GM21360 (cell line): ENCODE data around the gene ZNF428.
"Not testable (repeated sequence)": the region's sequence is repeated elsewhere in the genome, so short reads cannot be mapped to it uniquely, and the experiment has no call there.

Experiments
- ATAC-seq: cut with Tn5 transposase; IDR thresholded peaks from one replicate; pipeline ENCODE4 v1.9.1; 2021; ENCODE audit warnings: mild to moderate bottlenecking, moderate library complexity; ENCODE audit not compliant: unreplicated experiment

ZNF428 gene

GRCh38 chr19:43595605-43595998 is 23.8 kb downstream of the ZNF428 start:
- no peak for ATAC-seq

DNA sequence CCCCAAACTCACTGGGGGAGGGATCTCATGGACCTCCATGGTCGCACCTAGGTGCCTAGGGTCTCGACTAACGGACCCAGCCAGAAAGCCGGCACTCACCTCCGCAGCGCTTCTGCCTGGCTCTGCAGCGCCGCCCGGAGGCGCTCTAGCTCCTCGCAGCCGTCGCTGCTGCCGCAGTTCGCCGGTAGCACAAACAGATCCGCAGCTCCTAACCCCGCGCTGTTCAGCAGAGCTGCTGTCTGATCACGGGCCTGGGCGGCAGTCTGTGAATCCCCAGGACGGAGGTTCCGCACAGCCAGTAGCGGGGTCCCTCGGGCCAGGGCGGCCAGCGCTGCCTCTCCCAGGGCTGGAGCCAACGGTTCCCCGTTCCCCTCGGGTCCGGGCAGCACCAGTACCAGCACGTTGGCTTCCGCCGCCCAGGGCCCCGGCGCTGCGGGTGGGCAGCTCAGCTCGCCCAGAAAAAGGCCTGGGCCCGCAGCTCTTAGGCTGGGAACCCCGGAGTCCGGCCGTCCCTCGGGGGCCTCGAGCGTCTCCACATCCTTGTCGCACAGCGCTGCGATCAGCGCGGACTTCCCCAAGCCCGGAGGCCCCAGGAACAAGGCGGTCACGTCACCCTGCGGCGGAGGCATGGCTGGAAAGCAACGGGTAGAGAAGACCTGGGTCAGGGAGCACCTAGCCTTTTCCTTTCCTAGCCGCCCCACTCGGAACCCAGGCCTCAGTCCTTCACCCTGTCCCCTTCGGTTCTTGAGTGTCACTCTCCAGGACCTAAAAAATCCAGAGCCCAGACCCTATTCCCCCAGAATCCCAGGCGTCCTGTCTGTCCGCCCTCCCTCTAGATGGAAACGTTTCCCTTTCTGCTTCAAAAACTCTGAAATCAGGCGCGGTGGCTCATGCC is 24.5 kb downstream of the ZNF428 start:
- no peak for ATAC-seq

GRCh38 chr19:43594081-43594697 is 25.2 kb downstream of the ZNF428 start:
- ATAC-seq: no peak

DNA sequence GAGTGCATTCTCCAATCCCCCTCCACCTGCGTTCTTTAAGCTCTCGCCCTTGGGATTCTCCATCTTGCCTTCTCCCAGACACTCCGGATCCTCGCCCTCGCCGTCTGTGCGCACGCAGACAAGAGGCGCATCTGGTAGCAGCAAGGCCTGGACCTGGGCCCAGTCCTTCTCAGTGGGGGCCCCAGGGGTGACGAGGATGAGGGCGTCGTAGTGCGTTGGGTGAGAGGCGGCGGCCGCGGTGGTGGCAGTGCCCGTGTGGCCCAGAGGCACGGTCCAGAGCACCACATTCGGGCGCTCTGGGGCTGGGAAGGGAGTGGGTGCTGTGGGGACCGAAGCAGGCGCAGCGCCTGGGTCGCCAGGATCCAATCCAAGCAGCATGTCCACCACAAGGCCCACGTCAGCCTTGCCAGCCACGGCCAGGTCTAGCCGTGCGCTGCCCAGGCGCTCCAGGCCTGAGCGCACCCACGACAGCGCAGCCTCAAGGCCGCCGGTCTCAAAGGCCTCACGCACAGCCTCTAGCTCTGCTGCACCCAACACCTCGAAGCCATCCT is 26.6 kb downstream of the ZNF428 start:
- ATAC-seq: no peak

DNA sequence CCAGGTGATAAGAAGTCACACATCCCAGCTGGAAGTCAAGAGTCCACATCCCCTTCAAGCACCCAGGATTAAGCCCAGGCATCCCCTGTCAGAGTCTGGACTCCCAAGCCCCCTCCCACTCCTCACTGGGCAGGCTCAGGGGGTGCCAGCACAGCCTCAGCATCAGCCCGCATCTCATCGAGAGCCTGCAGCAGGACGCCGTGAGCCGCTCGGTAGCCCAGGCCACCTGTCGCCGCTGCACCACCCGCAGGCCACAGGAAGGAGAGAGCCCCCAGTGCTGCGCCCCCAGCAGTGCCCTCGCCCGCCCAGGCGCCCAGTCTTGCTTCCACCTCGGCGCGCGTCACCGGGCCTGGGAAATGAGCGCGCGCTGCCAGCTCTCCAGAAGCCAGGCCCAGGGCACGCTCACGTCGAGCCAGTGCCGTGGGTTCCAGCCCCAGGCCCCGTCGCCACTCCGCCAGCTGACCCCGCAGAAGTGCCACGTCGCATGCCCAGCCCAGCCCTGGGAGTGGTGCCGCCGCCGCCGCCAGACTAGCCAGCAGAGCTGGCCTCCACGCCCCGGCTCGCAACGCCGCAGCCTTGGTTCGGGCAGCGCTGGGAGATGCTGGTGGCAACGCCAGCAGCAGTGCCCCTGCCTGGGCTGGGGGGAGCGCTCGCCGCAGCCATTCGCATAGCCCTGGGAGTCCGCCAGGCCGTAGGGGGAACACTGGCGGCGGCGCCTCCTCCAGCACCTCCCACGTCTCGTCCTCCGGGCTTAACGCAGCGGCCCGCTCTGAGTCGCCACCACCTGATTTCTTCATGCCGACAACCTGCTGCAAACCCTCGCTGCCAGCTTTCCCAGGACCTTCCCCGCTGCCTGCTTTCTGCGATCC is 27.3 kb downstream of the ZNF428 start:
- no peak for ATAC-seq

- ATAC-seq: no peak
Measured at GRCh38 chr19:43589678-43590077, 29.8 kb downstream of the ZNF428 start.

DNA sequence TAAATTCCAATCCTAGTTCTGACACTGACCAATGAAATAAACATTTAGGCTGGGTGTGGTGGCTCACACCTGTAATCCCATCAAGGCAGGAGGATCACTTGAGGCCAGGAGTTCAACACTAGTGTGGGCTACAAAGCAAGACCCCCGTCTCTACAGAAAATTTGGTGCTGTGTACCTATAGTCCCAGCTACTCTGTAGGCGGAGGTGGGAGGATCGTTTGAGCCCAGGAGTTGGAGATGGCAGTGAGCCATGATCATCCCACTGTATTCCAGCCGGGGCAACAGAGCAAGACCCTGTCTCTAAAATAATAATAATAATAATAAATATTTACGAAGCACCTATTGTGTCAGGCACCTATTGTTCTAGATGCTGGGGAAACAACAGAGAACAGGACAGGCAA is 30.2 kb downstream of the ZNF428 start:
- no peak for ATAC-seq

GRCh38 chr19:43587029-43587428 is 32.4 kb downstream of the ZNF428 start:
- not testable (repeated sequence) for ATAC-seq

DNA sequence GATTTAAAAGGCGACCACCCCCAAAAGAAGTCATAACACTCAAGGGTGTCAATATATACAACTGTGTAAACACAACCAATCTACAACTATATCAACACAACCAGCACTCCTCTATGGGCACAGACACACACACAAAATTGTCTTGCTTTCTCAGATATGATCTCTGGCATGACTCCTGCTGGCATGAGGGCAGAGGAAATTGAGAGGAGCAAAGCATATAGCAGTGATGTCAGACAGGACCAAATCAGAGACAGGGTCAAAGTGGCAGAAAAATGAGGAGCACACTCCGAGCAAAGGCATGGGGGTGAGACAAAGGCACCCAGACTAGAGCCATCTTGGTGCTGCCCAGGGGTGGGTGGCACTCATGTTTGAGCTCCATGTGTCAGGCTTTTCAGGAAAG is 33.1 kb downstream of the ZNF428 start:
- no peak for ATAC-seq

GRCh38 chr19:43584484-43584883 is 34.9 kb downstream of the ZNF428 start:
- no peak for ATAC-seq

DNA sequence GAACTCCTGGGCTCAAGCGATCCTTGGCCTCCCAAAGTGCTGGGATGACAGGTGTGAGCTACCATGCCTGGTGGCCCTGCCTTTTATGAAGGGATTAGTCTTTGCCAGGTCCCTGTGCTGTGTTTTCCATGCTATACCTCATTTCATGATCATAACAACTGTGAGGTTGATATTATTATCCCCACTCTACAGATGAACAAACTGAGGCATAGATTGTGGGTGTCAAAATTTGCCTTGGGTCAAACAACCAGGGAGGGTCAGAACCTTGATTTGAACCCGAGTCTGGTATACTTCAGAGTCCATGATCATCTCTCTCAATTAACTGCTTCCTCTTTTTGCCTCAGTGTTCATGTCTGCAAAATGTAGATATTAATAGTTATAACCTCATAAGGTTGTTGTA is 36.9 kb downstream of the ZNF428 start:
- no peak for ATAC-seq

DNA sequence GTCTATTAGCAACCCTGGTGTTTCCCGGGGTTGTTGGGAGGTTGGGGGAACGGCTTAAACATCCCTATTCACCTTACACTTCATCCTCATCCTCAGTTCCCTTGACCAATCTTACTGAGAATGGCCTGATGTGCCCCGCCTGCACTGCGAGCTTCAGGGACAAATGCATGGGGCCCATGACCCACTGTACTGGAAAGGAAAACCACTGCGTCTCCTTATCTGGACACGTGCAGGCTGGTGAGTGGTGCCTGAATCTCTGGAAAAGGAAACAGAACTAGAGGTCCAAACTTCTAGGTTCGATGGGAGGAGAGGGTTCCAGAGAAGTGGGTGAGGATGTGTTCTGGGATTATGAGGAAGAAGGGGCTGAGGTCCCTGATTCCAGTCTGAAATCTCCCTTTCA is 38.0 kb downstream of the ZNF428 start:
- no peak for ATAC-seq

- no peak for ATAC-seq
Measured at GRCh38 chr19:43578787-43579186, 40.6 kb downstream of the ZNF428 start.

- no peak for ATAC-seq
Measured at GRCh38 chr19:43575955-43576878, 43.2 kb downstream of the ZNF428 start.

DNA sequence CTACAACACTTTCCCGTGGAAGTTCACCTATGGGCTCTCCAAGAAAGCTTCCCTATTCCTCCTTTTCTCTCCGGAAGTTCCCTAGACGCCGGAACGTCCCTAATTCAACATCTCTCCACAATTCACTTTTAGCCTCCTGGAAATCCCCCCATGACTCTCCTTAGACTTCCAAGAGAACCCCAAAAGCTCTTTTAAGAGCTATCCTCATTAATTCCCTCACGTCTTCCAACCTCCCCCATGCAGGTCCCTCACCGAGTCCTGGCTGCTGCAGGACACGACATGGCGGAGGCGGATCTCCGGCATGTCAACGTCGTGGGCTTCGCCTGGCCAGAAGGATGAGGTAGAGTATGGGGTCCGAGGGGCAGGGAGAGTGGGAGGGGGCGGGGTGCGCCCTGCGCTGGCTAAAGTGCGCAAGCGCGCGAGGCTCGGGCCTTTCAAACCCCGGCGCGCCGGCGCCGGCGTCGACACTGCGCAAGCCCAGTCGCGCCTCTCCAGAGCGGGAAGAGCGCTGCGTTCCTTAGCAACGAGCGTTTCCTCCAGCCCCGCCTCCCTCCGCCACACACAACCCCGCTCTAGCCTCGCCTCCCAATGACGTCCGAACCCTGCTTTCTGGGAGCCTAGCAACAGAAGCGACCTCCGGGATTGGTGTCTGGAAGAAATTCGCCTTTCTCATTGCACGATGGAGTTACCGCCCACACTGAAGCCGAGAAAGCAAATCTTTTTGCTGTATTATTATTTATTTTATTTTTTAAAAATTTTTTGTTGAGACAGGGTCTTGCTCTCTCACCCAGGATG is 44.1 kb downstream of the ZNF428 start, which contains the start of the genes PINLYP and XRCC1:
TSS of gene PINLYP (plus strand) at position 646 of the 795 bp plus-strand sequence. CDS start 1,391 bp downstream, outside the sequence.
TSS of gene XRCC1 (minus strand) at position 372 of the 795 bp plus-strand sequence. CDS start at position 303, 69 bp downstream.
- ATAC-seq: peak; percentile 96

DNA sequence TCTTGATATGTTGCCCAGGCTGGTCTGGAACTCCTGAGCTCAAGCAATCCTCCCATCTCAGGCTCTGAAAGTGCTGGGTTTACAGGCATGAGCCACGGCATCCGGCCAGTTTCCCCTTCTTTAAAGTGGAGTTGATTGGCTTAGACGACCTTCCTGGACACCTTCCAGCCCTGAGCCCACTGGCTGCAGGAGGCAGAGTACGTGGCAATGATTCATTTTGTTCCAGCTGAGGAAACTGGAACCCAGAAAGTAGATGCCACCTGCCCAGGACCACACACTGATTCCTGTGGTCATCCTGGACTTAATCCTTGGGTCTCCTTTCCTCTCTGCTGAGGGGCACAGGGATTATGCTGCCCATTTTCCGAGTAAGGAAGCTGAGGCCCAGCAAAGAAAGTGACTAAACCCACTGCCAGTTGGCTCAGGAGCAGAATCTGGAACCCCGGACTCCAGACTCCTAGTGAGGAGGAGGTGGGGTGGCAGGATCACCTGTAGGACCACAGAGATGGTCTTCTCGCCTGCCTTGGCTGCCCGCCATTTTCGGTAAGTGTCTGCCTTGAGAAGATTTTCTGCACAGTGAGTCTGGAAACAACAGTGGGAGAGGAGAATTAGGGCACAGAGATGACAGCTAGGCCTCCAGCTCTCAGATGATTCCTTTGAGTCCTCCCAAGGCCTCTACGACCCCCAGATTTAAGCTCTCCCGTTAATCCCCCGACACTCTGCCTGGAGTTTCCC is 44.8 kb downstream of the ZNF428 start:
- ATAC-seq: no peak

GRCh38 chr19:43572171-43572588 is 47.2 kb downstream of the ZNF428 start:
- no peak for ATAC-seq

- no peak for ATAC-seq
Measured at GRCh38 chr19:43570174-43570791, 49.1 kb downstream of the ZNF428 start.
